GM12878 (cell line): ENCODE results near the gene TTC31.

ENCODE experiments used
- CTCF ChIP-seq, 3 experiments: IDR thresholded peaks in 2 of 3; conservative IDR thresholded peaks in 1 of 3; 2 replicates each; pipeline ENCODE4 v1.5.1; 2011; ENCODE audit warnings: low read depth in 3 of 3, low read length in 3 of 3, mild to moderate bottlenecking in 3 of 3, control low read depth in 2 of 3, moderate library complexity in 2 of 3, inconsistent platforms in 1 of 3, mixed read lengths in 1 of 3; ENCODE audit not compliant: control insufficient read depth in 2 of 3, insufficient read depth in 1 of 3; ENCODE audit errors: extremely low read depth in 1 of 3
- EGR1 ChIP-seq, 2 experiments: IDR thresholded peaks; 1 replicate in 1 of 2; 2 replicates in 1 of 2; pipeline ENCODE4 v1.6.1; 2011 to 2012; ENCODE audit warnings: low read depth in 2 of 2, low read length in 2 of 2, borderline replicate concordance in 1 of 2, mild to moderate bottlenecking in 1 of 2, moderate library complexity in 1 of 2
- EZH2 ChIP-seq: IDR thresholded peaks from 2 replicates; pipeline ENCODE4 v1.6.1; 2012; ENCODE audit warnings: low read depth, mild to moderate bottlenecking, control low read depth, inconsistent platforms, low read length, borderline replicate concordance; ENCODE audit not compliant: control insufficient read depth
- NFYB ChIP-seq: IDR thresholded peaks from 2 replicates; pipeline ENCODE4 v1.6.1; 2011; ENCODE audit warnings: low read depth, mild to moderate bottlenecking, low read length, improper control_type of control experiment, moderate library complexity; ENCODE audit not compliant: insufficient read depth
- SMAD1 ChIP-seq: fragments of 450-650 bp; IDR thresholded peaks from 2 replicates; pipeline ENCODE4 v1.6.1; 2018; ENCODE audit warnings: mild to moderate bottlenecking, low read depth; ENCODE audit not compliant: partially characterized antibody

GRCh38 chr2:74503506-74504475 lies 20.9 kb downstream of the TTC31 start:
- TF ChIP-seq SMAD1 (no peak), CTCF (IDR thresholded peaks at IDR 0.05 in 2 of 3, conservative IDR thresholded peaks at IDR 0.05 in 1 of 3; ENCODE audit: control insufficient read depth in 2 of 3, extremely low read depth in 1 of 3, insufficient read depth in 1 of 3, low read depth in 3 of 3, low read length in 3 of 3) (no peak), EGR1 (IDR thresholded peaks at IDR 0.05; ENCODE audit: borderline replicate concordance in 1 of 2, low read depth in 2 of 2, low read length in 2 of 2) (no peak), NFYB (no peak), EZH2 (no peak)
